Transverse colon (tissue), 3 donors: Measurements from ENCODE around the gene ZNF618.

Experiments used
- CTCF ChIP-seq, 5 experiments: fragments of 200-600 bp in 3 of 5; fragments of 450-650 bp in 2 of 5; sonication (generic) in 3 of 5; IDR thresholded peaks; 1 replicate in 2 of 5; 2 replicates in 3 of 5; pipeline ENCODE4 v1.5.1; 2016 to 2017; ENCODE audit warnings: antibody characterized with exemption in 5 of 5, inconsistent platforms in 3 of 5, mild to moderate bottlenecking in 2 of 5, moderate library complexity in 1 of 5
- POLR2A ChIP-seq: fragments of 450-650 bp; IDR thresholded peaks from one replicate; pipeline ENCODE4 v1.6.1; 2016; ENCODE audit warnings: antibody characterized with exemption, mild to moderate bottlenecking, moderate library complexity

GRCh38 chr9:113918697-113919350 lies 42.7 kb downstream of the ZNF618 start:
- TF ChIP-seq CTCF (IDR thresholded peaks at IDR 0.05): no peak
- TF ChIP-seq POLR2A: no peak
